SKM-1 (cell line): ENCODE results near the gene CNIH2.
"Not testable (repeated sequence)": the region's sequence is repeated elsewhere in the genome, so short reads cannot be mapped to it uniquely, and the experiment has no call there.

Experiments
- DNase-seq: peaks from one replicate; lab custom pipeline; 2025; ENCODE audit not compliant: unreplicated experiment; lab: John Stamatoyannopoulos, UW

Gene CNIH2

GRCh38 chr11:66277471-66278362 is at the start of gene CNIH2:
Gene CNIH2 (plus strand): TSS chr11:66278175. CDS start chr11:66278457, 282 bp downstream.
- no peak for DNase-seq

GRCh38 chr11:66228521-66228920 is 49.5 kb upstream of the CNIH2 start:
- DNase-seq: no peak

- no peak for DNase-seq
Measured at GRCh38 chr11:66230156-66230555, 47.8 kb upstream of the CNIH2 start.

- no peak for DNase-seq
Measured at GRCh38 chr11:66230978-66231377, 47.0 kb upstream of the CNIH2 start.

GRCh38 chr11:66231561-66231960 is 46.4 kb upstream of the CNIH2 start:
- no peak for DNase-seq

- no peak for DNase-seq
Measured at GRCh38 chr11:66232769-66233168, 45.2 kb upstream of the CNIH2 start.

- no peak for DNase-seq
Measured at GRCh38 chr11:66233301-66233700, 44.7 kb upstream of the CNIH2 start.

GRCh38 chr11:66235141-66235540 is 42.8 kb upstream of the CNIH2 start:
- DNase-seq: no peak

GRCh38 chr11:66237867-66238266 is 40.1 kb upstream of the CNIH2 start:
- DNase-seq: no peak

- no peak for DNase-seq
Measured at GRCh38 chr11:66238786-66239413, 39.1 kb upstream of the CNIH2 start.

GRCh38 chr11:66239511-66239910 is 38.5 kb upstream of the CNIH2 start:
- no peak for DNase-seq

- no peak for DNase-seq
Measured at GRCh38 chr11:66239998-66240780, 37.8 kb upstream of the CNIH2 start.

GRCh38 chr11:66240781-66241136 is 37.2 kb upstream of the CNIH2 start:
- DNase-seq: no peak

GRCh38 chr11:66242095-66242765 is 35.7 kb upstream of the CNIH2 start:
- no peak for DNase-seq

- DNase-seq: no peak
Measured at GRCh38 chr11:66243782-66244535, 34.0 kb upstream of the CNIH2 start.

GRCh38 chr11:66247295-66247694 is 30.7 kb upstream of the CNIH2 start:
- no peak for DNase-seq

GRCh38 chr11:66247801-66248200 is 30.2 kb upstream of the CNIH2 start:
- DNase-seq: no peak

GRCh38 chr11:66248903-66249302 is 29.1 kb upstream of the CNIH2 start:
- no peak for DNase-seq

GRCh38 chr11:66251809-66252208 is 26.2 kb upstream of the CNIH2 start:
- no peak for DNase-seq

GRCh38 chr11:66253081-66253480 is 24.9 kb upstream of the CNIH2 start:
- DNase-seq: not testable (repeated sequence)
